K562 (cell line): ENCODE measurements around the gene EIF5. TPM values are rescaled to one million over a fixed set of nuclear protein-coding genes. Genes with fewer than 3 reads are reported as not detected.
A peak's percentile ranks its signal among the peaks of the same experiment; 100 is the strongest.

Experiments
- GABPA ChIP-seq: fragments of 200-800 bp; sonication (Bioruptor generic); conservative IDR thresholded peaks from 2 replicates; pipeline ENCODE4 v1.6.1; 2016; ENCODE audit warnings: low read depth, missing genetic modification characterization, missing compliant biosample characterization
- GABPB2 ChIP-seq: fragments of 250-450 bp; sonication (Bioruptor Pico); conservative IDR thresholded peaks from 2 replicates; pipeline ENCODE4 v1.5.1; 2021; ENCODE audit warnings: mild to moderate bottlenecking
- GTF3C2 ChIP-seq: IDR thresholded peaks from 3 replicates; pipeline ENCODE4 v1.6.1; 2011; ENCODE audit warnings: borderline replicate concordance, mild to moderate bottlenecking, moderate library complexity; ENCODE audit not compliant: insufficient read length; ENCODE audit errors: extremely low read depth
- MNT ChIP-seq, 2 experiments: fragments of 450-650 bp; conservative IDR thresholded peaks; 2 replicates each; pipeline ENCODE4 v1.6.1; 2017; ENCODE audit warnings: mild to moderate bottlenecking in 2 of 2, moderate library complexity in 2 of 2
- RBM25 ChIP-seq: fragments of 200-400 bp; formaldehyde crosslinking; IDR thresholded peaks from 2 replicates; pipeline ENCODE4 v1.6.1; 2018; ENCODE audit warnings: low read length, low read depth, moderate library complexity; ENCODE audit not compliant: severe bottlenecking
- ZFPM2 ChIP-seq: fragments of 250-450 bp; sonication (Bioruptor Pico); IDR thresholded peaks from 2 replicates; pipeline ENCODE4 v1.5.1; 2022; ENCODE audit warnings: mild to moderate bottlenecking
- ZNF407 ChIP-seq: fragments of 450-650 bp; IDR thresholded peaks from 2 replicates; pipeline ENCODE4 v1.6.1; 2016; ENCODE audit warnings: low read depth
- polyA plus RNA-seq, 8 experiments: library from polyadenylated mRNA; depleted of rRNA in 4 of 8; stranded (reverse) in 5 of 8; unstranded in 3 of 8; fragments of >200 nt; fragmentation: Nextera tagmentation in 2 of 8; fragmentation: Illumina TruSeq in 1 of 8; extraction: Ambion mirVana in 2 of 8; extraction: Trizol in 1 of 8; gene quantifications; 2 replicates each; pipeline versions ENCODE4 v1.2.1 to v1.2.3, GENCODE V29; 2011 to 2014; ENCODE audit warnings: inconsistent platforms in 1 of 8, missing spikeins in 1 of 8
- total RNA-seq, 7 experiments: library from RNA; depleted of rRNA in 6 of 7; stranded (reverse); fragments of >200 nt in 6 of 7; fragmentation: Illumina TruSeq in 2 of 7; extraction: Trizol in 2 of 7; gene quantifications; 2 replicates each; pipeline versions ENCODE4 v1.2.1 to v1.2.3, GENCODE V29; 2011 to 2021; ENCODE audit warnings: low replicate concordance in 1 of 7
- TF ChIP-seq, protein P1 (sequence below): fragments of 250-450 bp; sonication (Bioruptor Pico); IDR thresholded peaks from 2 replicates; pipeline ENCODE4 v1.5.0; 2021; ENCODE audit warnings: mild to moderate bottlenecking, borderline replicate concordance

EIF5 gene
- total and polyA plus RNA-seq, 9 of the 15 experiments (the other 6 are each of a cell fraction or from before 2014, with no cell fraction given): 92.7 to 442 (median 190) TPM

- TF ChIP-seq MNT (conservative IDR thresholded peaks at IDR 0.05) (0 out of 4 replicates have a peak, but pooled peaks of 1 of the 2 experiments have one; percentile 13), GTF3C2 (no peak), GABPA (peak; percentile 45), ZNF407 (no peak), RBM25 (peak; percentile 81), GABPB2 (CRISPR knock-in tag) (no peak), ZFPM2 (CRISPR knock-in tag) (no peak)
- TF ChIP-seq, protein P1, sequence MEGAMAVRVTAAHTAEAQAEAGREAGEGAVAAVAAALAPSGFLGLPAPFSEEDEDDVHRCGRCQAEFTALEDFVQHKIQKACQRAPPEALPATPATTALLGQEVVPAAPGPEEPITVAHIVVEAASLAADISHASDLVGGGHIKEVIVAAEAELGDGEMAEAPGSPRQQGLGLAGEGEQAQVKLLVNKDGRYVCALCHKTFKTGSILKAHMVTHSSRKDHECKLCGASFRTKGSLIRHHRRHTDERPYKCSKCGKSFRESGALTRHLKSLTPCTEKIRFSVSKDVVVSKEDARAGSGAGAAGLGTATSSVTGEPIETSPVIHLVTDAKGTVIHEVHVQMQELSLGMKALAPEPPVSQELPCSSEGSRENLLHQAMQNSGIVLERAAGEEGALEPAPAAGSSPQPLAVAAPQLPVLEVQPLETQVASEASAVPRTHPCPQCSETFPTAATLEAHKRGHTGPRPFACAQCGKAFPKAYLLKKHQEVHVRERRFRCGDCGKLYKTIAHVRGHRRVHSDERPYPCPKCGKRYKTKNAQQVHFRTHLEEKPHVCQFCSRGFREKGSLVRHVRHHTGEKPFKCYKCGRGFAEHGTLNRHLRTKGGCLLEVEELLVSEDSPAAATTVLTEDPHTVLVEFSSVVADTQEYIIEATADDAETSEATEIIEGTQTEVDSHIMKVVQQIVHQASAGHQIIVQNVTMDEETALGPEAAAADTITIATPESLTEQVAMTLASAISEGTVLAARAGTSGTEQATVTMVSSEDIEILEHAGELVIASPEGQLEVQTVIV (CRISPR knock-in tag): no peak
Observed at GRCh38 chr14:103329401-103330347, 4.4 kb upstream of the EIF5 start (continued).
